Measurements from ENCODE around the gene TTLL10. TPM values are rescaled to one million over a fixed set of nuclear protein-coding genes. Genes with fewer than 3 reads are reported as not detected.

Gene TTLL10
- total RNA-seq, 1 experiment from 2014 or later, result 0.68 TPM

DNA sequence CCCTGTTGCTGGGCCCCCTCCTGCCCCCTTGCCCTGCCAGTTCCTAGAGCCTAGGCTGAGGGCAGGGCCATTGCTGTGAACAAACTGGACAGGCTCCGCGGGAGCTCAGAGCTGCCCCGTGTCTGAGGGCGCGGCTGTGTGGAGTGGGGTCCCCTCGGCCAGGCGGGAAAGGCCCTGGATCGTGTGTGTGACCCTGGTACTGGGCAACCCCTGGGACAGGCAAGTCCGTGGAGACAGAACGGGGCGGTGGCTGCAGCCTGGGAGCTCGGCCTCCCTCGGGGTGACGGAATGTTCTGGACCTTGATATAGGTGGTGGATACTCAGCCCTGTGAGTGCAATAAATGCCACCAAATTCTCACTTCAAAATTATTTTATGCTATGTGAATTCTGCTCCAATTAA lies 30.0 kb upstream of the TTLL10 start:
- no peak overlapping the region for H3K56ac ChIP-seq (ENCODE audit: insufficient read length, low read depth, low read length)
- DNase-seq, result no peak
- H2BK12ac ChIP-seq (ENCODE audit: insufficient read length, low read depth, low read length), result no peak overlapping the region
- no peaks in the 10 kb centered on the region for H3K23me2 ChIP-seq (ENCODE audit: insufficient read length, low read depth, low read length, poor library complexity, severe bottlenecking)
- H3K27me3 ChIP-seq (ENCODE audit: insufficient read depth, low read length), result no peaks in the 10 kb centered on the region
- no peak overlapping the region for H2AK5ac ChIP-seq (ENCODE audit: insufficient read length, low read length)
- no peak overlapping the region; the same call in 1 of the 2 replicates for H2BK15ac ChIP-seq (ENCODE audit: low read depth, low read length)
- Mint-ChIP-seq H3K9me3 (no peaks in the 10 kb centered on the region; a peak in 1 of 5 replicates), H3K27me3 (ENCODE audit: low read depth) (peaks cover 8% of the 10 kb centered on the region), H3K36me3 (ENCODE audit: insufficient read depth in 1 of 3, low read depth in 3 of 3) (no peaks in the 10 kb centered on the region), H3K27ac (no peak overlapping the region), H3K4me3 (no peak overlapping the region), H3K4me1 (peaks cover 6 to 19% of the 10 kb centered on the region in 2 experiments)
- H3K79me1 ChIP-seq (ENCODE audit: insufficient read depth, low read depth, low read length, poor library complexity, severe bottlenecking), result no peaks in the 10 kb centered on the region
- H3K4me2 ChIP-seq (ENCODE audit: insufficient read depth, insufficient read length, low read length), result no peak overlapping the region
- H3K4me1 ChIP-seq (ENCODE audit: insufficient read depth, low read length), result no peaks in the 10 kb centered on the region
- H2BK5ac ChIP-seq (ENCODE audit: insufficient read length, low read length), result no peak overlapping the region
- no peaks in the 10 kb centered on the region for H3K9me3 ChIP-seq (ENCODE audit: control insufficient read depth, low read depth, low read length)
- no peak overlapping the region; the same call in 1 of the 2 replicates for H3K14ac ChIP-seq (ENCODE audit: insufficient read depth, low read length)
- no peak overlapping the region for H2BK20ac ChIP-seq (ENCODE audit: low read depth, low read length, poor library complexity, severe bottlenecking)
- no peak overlapping the region for H3K18ac ChIP-seq (ENCODE audit: insufficient read length, low read depth, low read length)
- no peaks in the 10 kb centered on the region for H4K20me1 ChIP-seq (ENCODE audit: control insufficient read depth, insufficient read depth, insufficient read length)
- H3K79me2 ChIP-seq (ENCODE audit: insufficient read depth, low read length), result no peaks in the 10 kb centered on the region
- H3K9ac ChIP-seq (ENCODE audit: extremely low read depth, insufficient read length, low read length), result no peak overlapping the region
- H2BK120ac ChIP-seq (ENCODE audit: low read depth, low read length, poor library complexity, severe bottlenecking), result no peak overlapping the region
- no peak overlapping the region for H3K23ac ChIP-seq (ENCODE audit: insufficient read length, low read depth, low read length)
- TF ChIP-seq, protein P1, sequence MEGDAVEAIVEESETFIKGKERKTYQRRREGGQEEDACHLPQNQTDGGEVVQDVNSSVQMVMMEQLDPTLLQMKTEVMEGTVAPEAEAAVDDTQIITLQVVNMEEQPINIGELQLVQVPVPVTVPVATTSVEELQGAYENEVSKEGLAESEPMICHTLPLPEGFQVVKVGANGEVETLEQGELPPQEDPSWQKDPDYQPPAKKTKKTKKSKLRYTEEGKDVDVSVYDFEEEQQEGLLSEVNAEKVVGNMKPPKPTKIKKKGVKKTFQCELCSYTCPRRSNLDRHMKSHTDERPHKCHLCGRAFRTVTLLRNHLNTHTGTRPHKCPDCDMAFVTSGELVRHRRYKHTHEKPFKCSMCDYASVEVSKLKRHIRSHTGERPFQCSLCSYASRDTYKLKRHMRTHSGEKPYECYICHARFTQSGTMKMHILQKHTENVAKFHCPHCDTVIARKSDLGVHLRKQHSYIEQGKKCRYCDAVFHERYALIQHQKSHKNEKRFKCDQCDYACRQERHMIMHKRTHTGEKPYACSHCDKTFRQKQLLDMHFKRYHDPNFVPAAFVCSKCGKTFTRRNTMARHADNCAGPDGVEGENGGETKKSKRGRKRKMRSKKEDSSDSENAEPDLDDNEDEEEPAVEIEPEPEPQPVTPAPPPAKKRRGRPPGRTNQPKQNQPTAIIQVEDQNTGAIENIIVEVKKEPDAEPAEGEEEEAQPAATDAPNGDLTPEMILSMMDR (conservative IDR thresholded peaks at IDR 0.05), result no peak
- H4K8ac ChIP-seq (replicated peaks; ENCODE audit: insufficient read length, low read depth, low read length), result no peak overlapping the region
- H3K4ac ChIP-seq (ENCODE audit: low read depth, low read length), result no peak overlapping the region; the same call in 1 of the 2 replicates
- no peak overlapping the region for H3T11ph ChIP-seq (ENCODE audit: low read length)
- no peak overlapping the region for H4K5ac ChIP-seq (ENCODE audit: insufficient read length, low read depth, low read length)
- peak overlapping the region; percentile 92 for H4K91ac ChIP-seq (ENCODE audit: insufficient read length, low read depth, low read length)
- H2AFZ ChIP-seq (ENCODE audit: low read length), result no peak overlapping the region
- no CpG with 5 or more reads among the region's 14 CpGs for WGBS (ENCODE audit: extremely low coverage, insufficient read length, low lambda C conversion rate)
- no peak overlapping the region for H3K27ac ChIP-seq (ENCODE audit: insufficient read length, low read depth, low read length)

Data from H9 (cell line).